Activated B cell treated with CpG ODN at 0.5 μM for 24 hours (primary cell): Measurements from ENCODE around the gene QDPR. TPM values are rescaled to one million over a fixed set of nuclear protein-coding genes. Genes with fewer than 3 reads are reported as not detected.
"Not testable (repeated sequence)": the region's sequence is repeated elsewhere in the genome, so short reads cannot be mapped to it uniquely, and the experiment has no call there.

Source experiments
- ATAC-seq: fragments of 200-7000 bp; cut with Tn5 transposase; one replicate; pipeline ENCODE4 v1.10.0; 2021; ENCODE audit warnings: low read depth, mild to moderate bottlenecking, moderate library complexity
- CTCF ChIA-PET: fragments of 350-600 bp; sonication (Branson Sonifier 250); formaldehyde crosslinking; loops from one replicate; lab custom pipeline; 2021; ENCODE audit warnings: antibody characterized with exemption; lab: Charles Lee
- POLR2A ChIA-PET: fragments of 350-600 bp; sonication (Branson Sonifier 250); formaldehyde crosslinking; loops from one replicate; lab custom pipeline; 2021; ENCODE audit warnings: antibody characterized with exemption; lab: Charles Lee
- DNase-seq: peaks from one replicate; pipeline ENCODE4 v3.0.0; 2022
- H3K27ac Mint-ChIP-seq: one replicate; pipeline ENCODE4 v1.8.0; 2020; ENCODE audit warnings: mixed read lengths
- H3K27me3 Mint-ChIP-seq: one replicate; pipeline ENCODE4 v1.8.0; 2021; ENCODE audit warnings: mixed read lengths
- H3K36me3 Mint-ChIP-seq: one replicate; pipeline ENCODE4 v1.8.0; 2021; ENCODE audit warnings: low read depth, mixed read lengths
- H3K4me1 Mint-ChIP-seq: one replicate; pipeline ENCODE4 v1.8.0; 2021; ENCODE audit warnings: mixed read lengths
- H3K4me3 Mint-ChIP-seq: one replicate; pipeline ENCODE4 v1.8.0; 2020; ENCODE audit warnings: mild to moderate bottlenecking, mixed read lengths
- H3K9me3 Mint-ChIP-seq: one replicate; pipeline ENCODE4 v1.8.0; 2020; ENCODE audit warnings: mixed read lengths
- CTCF ChIP-seq: fragments of 200-600 bp; IDR thresholded peaks from one replicate; pipeline ENCODE4 v1.8.0; 2022; ENCODE audit warnings: antibody characterized with exemption, mild to moderate bottlenecking
- intact Hi-C: fragments of 100-400 bp; cut with micrococcal nuclease; formaldehyde crosslinking; loops from one replicate; pipeline ENCODE4 v1.15.1; 2024
- total RNA-seq: library from RNA; stranded (reverse); gene quantifications from 2 replicates; pipeline ENCODE4 v1.2.3, GENCODE V29; 2022

QDPR gene
- total RNA-seq, 1 donor from 2014 or later: 7.2 TPM

- Mint-ChIP-seq H3K9me3 (peaks cover 3% of the 10 kb centered on the region), H3K27me3 (no peaks in the 10 kb centered on the region), H3K4me3 (no peak overlapping the region), H3K27ac (no peak overlapping the region), H3K4me1 (no peaks in the 10 kb centered on the region), H3K36me3 (no peaks in the 10 kb centered on the region)
- ChIA-PET CTCF (interaction anchor here (1.2 kb wide), 1 partner anchor 14 kb away, joined by 3 read pairs; no protein-coding TSS in a partner anchor), POLR2A (no interaction called here)
- TF ChIP-seq CTCF: no peak
- DNase-seq (no peak), ATAC-seq (no peak)
- intact Hi-C loops: no loop called here
Measured at GRCh38 chr4:17448689-17449088, 63.2 kb downstream of the QDPR start.

- intact Hi-C loops: loop anchor here (1.0 kb wide), 1 partner anchor 1157 kb away; no protein-coding TSS in a partner anchor
- Mint-ChIP-seq H3K27me3 (no peaks in the 10 kb centered on the region), H3K9me3 (peaks cover 3% of the 10 kb centered on the region), H3K4me3 (no peak overlapping the region), H3K36me3 (no peaks in the 10 kb centered on the region), H3K27ac (no peak overlapping the region), H3K4me1 (no peaks in the 10 kb centered on the region)
- ChIA-PET CTCF (interaction anchor here (1.0 to 1.4 kb wide), 3 partner anchors 10 to 1157 kb away, joined by 3 to 4 read pairs (median 3); no protein-coding TSS in a partner anchor), POLR2A (interaction anchor here (0.7 kb wide), 1 partner anchor 1155 kb away, joined by 3 read pairs; no protein-coding TSS in a partner anchor)
- DNase-seq (no peak), ATAC-seq (no peak)
- no peak for TF ChIP-seq CTCF
Measured at GRCh38 chr4:17447675-17448298, 64.1 kb downstream of the QDPR start.

GRCh38 chr4:17447056-17447455 lies 64.8 kb downstream of the QDPR start:
- Mint-ChIP-seq H3K27ac (no peak overlapping the region), H3K4me3 (no peak overlapping the region), H3K4me1 (no peaks in the 10 kb centered on the region), H3K27me3 (no peaks in the 10 kb centered on the region), H3K36me3 (no peaks in the 10 kb centered on the region), H3K9me3 (peaks cover 1% of the 10 kb centered on the region)
- intact Hi-C loops: loop anchor here (1.0 kb wide), 1 partner anchor 1157 kb away; no protein-coding TSS in a partner anchor
- CTCF ChIA-PET: interaction anchor here (0.9 to 1.4 kb wide), 3 partner anchors 11 to 1156 kb away, joined by 3 to 4 read pairs (median 3); no protein-coding TSS in a partner anchor
- ATAC-seq: no peak
- TF ChIP-seq CTCF: no peak
- DNase-seq: no peak
- POLR2A ChIA-PET: no interaction called here

GRCh38 chr4:17442477-17442876 lies 69.4 kb downstream of the QDPR start:
- H3K4me3 Mint-ChIP-seq, H3K27me3 Mint-ChIP-seq, H3K36me3 Mint-ChIP-seq, intact Hi-C loops, POLR2A ChIA-PET, DNase-seq, H3K9me3 Mint-ChIP-seq, H3K27ac Mint-ChIP-seq, CTCF ChIA-PET, ATAC-seq, H3K4me1 Mint-ChIP-seq: not testable (repeated sequence)

- intact Hi-C loops: no loop called here
- Mint-ChIP-seq H3K27ac (no peak overlapping the region), H3K27me3 (no peaks in the 10 kb centered on the region), H3K9me3 (no peaks in the 10 kb centered on the region), H3K4me3 (no peak overlapping the region), H3K36me3 (no peaks in the 10 kb centered on the region), H3K4me1 (no peaks in the 10 kb centered on the region)
- ChIA-PET POLR2A (no interaction called here), CTCF (no interaction called here)
- TF ChIP-seq CTCF: no peak
- ATAC-seq (no peak), DNase-seq (no peak)
Measured at GRCh38 chr4:17437396-17437795, 74.5 kb downstream of the QDPR start.
